Measurements from ENCODE around the gene TRMT5.

Gene TRMT5

GRCh38 chr14:60946773-60947172 lies 34.1 kb downstream of the TRMT5 start:
- intact Hi-C loops (cut with micrococcal nuclease): no loop called here
- Mint-ChIP-seq H3K4me3 (no peak overlapping the region), H3K27ac (peak overlapping the region; percentile 79), H3K27me3 (no peaks in the 10 kb centered on the region), H3K9me3 (peaks cover 9% of the 10 kb centered on the region), H3K4me1 (ENCODE audit: low read depth) (peaks cover 13% of the 10 kb centered on the region), H3K36me3 (ENCODE audit: low read depth) (peaks cover 5% of the 10 kb centered on the region)

GRCh38 chr14:60945984-60946383 lies 34.9 kb downstream of the TRMT5 start:
- H3K4me3 Mint-ChIP-seq: peak overlapping the region; percentile 37
- H3K4me1 Mint-ChIP-seq (ENCODE audit: low read depth): peaks cover 13% of the 10 kb centered on the region
- peaks cover 9% of the 10 kb centered on the region for H3K9me3 Mint-ChIP-seq
- peak overlapping the region; percentile 79 for H3K27ac Mint-ChIP-seq
- no peaks in the 10 kb centered on the region for H3K27me3 Mint-ChIP-seq
- H3K36me3 Mint-ChIP-seq (ENCODE audit: low read depth): peaks cover 5% of the 10 kb centered on the region
- intact Hi-C loops (cut with micrococcal nuclease): no loop called here

- Mint-ChIP-seq H3K9me3 (peaks cover 13% of the 10 kb centered on the region), H3K36me3 (ENCODE audit: low read depth) (peaks cover 5% of the 10 kb centered on the region), H3K27me3 (no peaks in the 10 kb centered on the region), H3K4me3 (no peak overlapping the region), H3K27ac (no peak overlapping the region), H3K4me1 (ENCODE audit: low read depth) (peaks cover 13% of the 10 kb centered on the region)
- intact Hi-C loops (cut with micrococcal nuclease): no loop called here
These were observed 36.7 kb downstream of the TRMT5 start for GRCh38 chr14:60944204-60944603.

- Mint-ChIP-seq H3K9me3 (peaks cover 19% of the 10 kb centered on the region), H3K27ac (no peak overlapping the region), H3K4me3 (no peak overlapping the region), H3K27me3 (no peaks in the 10 kb centered on the region), H3K4me1 (ENCODE audit: low read depth) (peaks cover 13% of the 10 kb centered on the region), H3K36me3 (ENCODE audit: low read depth) (peaks cover 5% of the 10 kb centered on the region)
- intact Hi-C loops (cut with micrococcal nuclease): no loop called here
These were observed 37.2 kb downstream of the TRMT5 start for GRCh38 chr14:60943637-60944032.

- H3K27ac Mint-ChIP-seq: no peak overlapping the region
- intact Hi-C loops (cut with micrococcal nuclease): no loop called here
These were observed 45.6 kb downstream of the TRMT5 start for GRCh38 chr14:60935319-60935718.

GRCh38 chr14:60933920-60934655 lies 46.8 kb downstream of the TRMT5 start:
- intact Hi-C loops (cut with micrococcal nuclease): no loop called here
- no peaks in the 10 kb centered on the region for H3K4me1 Mint-ChIP-seq (ENCODE audit: low read depth)
- no peaks in the 10 kb centered on the region for H3K36me3 Mint-ChIP-seq (ENCODE audit: low read depth)
- H3K9me3 Mint-ChIP-seq: peaks cover 9% of the 10 kb centered on the region
- H3K4me3 Mint-ChIP-seq: no peak overlapping the region
- no peaks in the 10 kb centered on the region for H3K27me3 Mint-ChIP-seq
- no peak overlapping the region for H3K27ac Mint-ChIP-seq

More at GRCh38 chr14:60935319-60935718, 45.6 kb downstream of the TRMT5 start:
- Mint-ChIP-seq H3K4me1 (ENCODE audit: low read depth) (no peaks in the 10 kb centered on the region), H3K4me3 (no peak overlapping the region), H3K9me3 (peaks cover 14% of the 10 kb centered on the region), H3K36me3 (ENCODE audit: low read depth) (no peaks in the 10 kb centered on the region), H3K27me3 (no peaks in the 10 kb centered on the region)

- Mint-ChIP-seq H3K27me3 (no peaks in the 10 kb centered on the region), H3K4me3 (no peak overlapping the region), H3K4me1 (ENCODE audit: low read depth) (no peaks in the 10 kb centered on the region), H3K9me3 (no peaks in the 10 kb centered on the region), H3K27ac (no peak overlapping the region), H3K36me3 (ENCODE audit: low read depth) (no peaks in the 10 kb centered on the region)
- intact Hi-C loops (cut with micrococcal nuclease): no loop called here
These were observed 49.7 kb downstream of the TRMT5 start for GRCh38 chr14:60931218-60931617.

- intact Hi-C loops (cut with micrococcal nuclease): no loop called here
- H3K4me1 Mint-ChIP-seq (ENCODE audit: low read depth): no peaks in the 10 kb centered on the region
- no peaks in the 10 kb centered on the region for H3K36me3 Mint-ChIP-seq (ENCODE audit: low read depth)
- no peak overlapping the region for H3K4me3 Mint-ChIP-seq
- no peak overlapping the region for H3K27ac Mint-ChIP-seq
- H3K9me3 Mint-ChIP-seq: no peaks in the 10 kb centered on the region
- no peaks in the 10 kb centered on the region for H3K27me3 Mint-ChIP-seq
These were observed 54.9 kb downstream of the TRMT5 start for GRCh38 chr14:60926002-60926401.

- Mint-ChIP-seq H3K9me3 (no peaks in the 10 kb centered on the region), H3K27me3 (no peaks in the 10 kb centered on the region), H3K27ac (no peak overlapping the region), H3K4me1 (ENCODE audit: low read depth) (no peaks in the 10 kb centered on the region), H3K4me3 (no peak overlapping the region), H3K36me3 (ENCODE audit: low read depth) (no peaks in the 10 kb centered on the region)
- intact Hi-C loops (cut with micrococcal nuclease): no loop called here
These were observed 55.6 kb downstream of the TRMT5 start for GRCh38 chr14:60925286-60925685.

GRCh38 chr14:60922050-60922449 lies 58.8 kb downstream of the TRMT5 start:
- no peak overlapping the region for H3K27ac Mint-ChIP-seq
- no peaks in the 10 kb centered on the region for H3K4me1 Mint-ChIP-seq (ENCODE audit: low read depth)
- H3K36me3 Mint-ChIP-seq (ENCODE audit: low read depth): no peaks in the 10 kb centered on the region
- H3K4me3 Mint-ChIP-seq: no peak overlapping the region
- no peaks in the 10 kb centered on the region for H3K27me3 Mint-ChIP-seq
- intact Hi-C loops (cut with micrococcal nuclease): no loop called here
- no peaks in the 10 kb centered on the region for H3K9me3 Mint-ChIP-seq

Data from dendritic cell treated with granulocyte-macrophage colony-stimulating factor and Interleukin-4, amounts not matched to agents 40 ng/mL and 50 ng/mL, for 4 days (primary cell).